HepG2 (cell line): ENCODE data around the gene PSD4. TPM values are rescaled to one million over a fixed set of nuclear protein-coding genes. Genes with fewer than 3 reads are reported as not detected.
A peak's percentile ranks its signal among the peaks of the same experiment; 100 is the strongest.

ENCODE experiments used
- AFF4 ChIP-seq: sonication (generic); formaldehyde crosslinking; IDR thresholded peaks from 2 replicates; pipeline ENCODE4 v1.4.0; 2020; ENCODE audit warnings: missing genetic modification reagents
- ARID5B ChIP-seq: IDR thresholded peaks from 2 replicates; pipeline ENCODE4 v1.4.0; 2020; ENCODE audit warnings: mild to moderate bottlenecking, missing genetic modification reagents
- BCL3 ChIP-seq: sonication (generic); formaldehyde crosslinking; IDR thresholded peaks from 2 replicates; pipeline ENCODE4 v1.5.1; 2020; ENCODE audit warnings: mild to moderate bottlenecking, missing genetic modification reagents, moderate library complexity
- MAX ChIP-seq: IDR thresholded peaks from 2 replicates; pipeline ENCODE4 v1.6.1; 2012; ENCODE audit warnings: inconsistent platforms
- MTA3 ChIP-seq: sonication (generic); formaldehyde crosslinking; IDR thresholded peaks from 2 replicates; pipeline ENCODE4 v1.4.0; 2020; ENCODE audit warnings: missing genetic modification reagents
- NFATC3 ChIP-seq: sonication (generic); formaldehyde crosslinking; IDR thresholded peaks from 2 replicates; pipeline ENCODE4 v1.5.1; 2020; ENCODE audit warnings: mild to moderate bottlenecking, missing genetic modification reagents
- SNAPC5 ChIP-seq: sonication (generic); formaldehyde crosslinking; IDR thresholded peaks from 2 replicates; pipeline ENCODE4 v1.8.1; 2023; ENCODE audit warnings: mild to moderate bottlenecking, missing genetic modification reagents, borderline replicate concordance
- ZC3H13 ChIP-seq: sonication (generic); formaldehyde crosslinking; IDR thresholded peaks from 2 replicates; pipeline ENCODE4 v1.8.1; 2023; ENCODE audit warnings: mild to moderate bottlenecking, missing genetic modification reagents, moderate library complexity
- ZFX ChIP-seq: sonication (generic); formaldehyde crosslinking; IDR thresholded peaks from 2 replicates; pipeline ENCODE4 v1.4.0; 2020; ENCODE audit warnings: mild to moderate bottlenecking, low read depth, missing genetic modification reagents, moderate library complexity
- ZNF383 ChIP-seq: sonication (generic); formaldehyde crosslinking; IDR thresholded peaks from 2 replicates; pipeline ENCODE4 v1.4.0; 2020; ENCODE audit warnings: missing genetic modification reagents, mild to moderate bottlenecking, borderline replicate concordance
- ZNF619 ChIP-seq: sonication (generic); formaldehyde crosslinking; IDR thresholded peaks from 2 replicates; pipeline ENCODE4 v1.4.0; 2020; ENCODE audit warnings: mild to moderate bottlenecking, missing genetic modification reagents
- ZNF678 ChIP-seq: sonication (generic); formaldehyde crosslinking; IDR thresholded peaks from 2 replicates; pipeline ENCODE4 v1.4.0; 2020; ENCODE audit warnings: mild to moderate bottlenecking, missing genetic modification reagents
- ZNF788 ChIP-seq: sonication (generic); formaldehyde crosslinking; IDR thresholded peaks from 2 replicates; pipeline ENCODE4 v1.5.0; 2020; ENCODE audit warnings: mild to moderate bottlenecking, missing genetic modification reagents, borderline replicate concordance
- ZSCAN9 ChIP-seq: IDR thresholded peaks from 2 replicates; pipeline ENCODE4 v1.6.1; 2016; ENCODE audit warnings: borderline replicate concordance
- polyA plus RNA-seq, 8 experiments: library from polyadenylated mRNA; depleted of rRNA in 3 of 8; stranded (reverse) in 7 of 8; unstranded in 1 of 8; fragments of >200 nt; fragmentation: Illumina TruSeq in 4 of 8; extraction: Trizol in 4 of 8; gene quantifications; 2 replicates each; pipeline versions ENCODE4 v1.2.1 to v1.2.3, GENCODE V29; 2011 to 2016; ENCODE audit warnings: low read depth in 4 of 8, missing spikeins in 1 of 8, mixed read lengths in 1 of 8; ENCODE audit not compliant: insufficient read depth in 1 of 8
- total RNA-seq, 5 experiments: library from RNA; depleted of rRNA; stranded (reverse); fragments of >200 nt; fragmentation: Illumina TruSeq; extraction: Trizol; gene quantifications; 2 replicates each; pipeline ENCODE4 v1.2.3, GENCODE V29; 2016; ENCODE audit warnings: low read depth in 1 of 5
- TF ChIP-seq, protein P1 (sequence below): sonication (generic); formaldehyde crosslinking; IDR thresholded peaks from 2 replicates; pipeline ENCODE4 v1.4.0; 2020; ENCODE audit warnings: missing genetic modification reagents

Gene PSD4
- total and polyA plus RNA-seq, 2 of the 13 experiments (the other 11 are each of a cell fraction or from before 2014, with no cell fraction given): 5.8 to 9.4 TPM

DNA sequence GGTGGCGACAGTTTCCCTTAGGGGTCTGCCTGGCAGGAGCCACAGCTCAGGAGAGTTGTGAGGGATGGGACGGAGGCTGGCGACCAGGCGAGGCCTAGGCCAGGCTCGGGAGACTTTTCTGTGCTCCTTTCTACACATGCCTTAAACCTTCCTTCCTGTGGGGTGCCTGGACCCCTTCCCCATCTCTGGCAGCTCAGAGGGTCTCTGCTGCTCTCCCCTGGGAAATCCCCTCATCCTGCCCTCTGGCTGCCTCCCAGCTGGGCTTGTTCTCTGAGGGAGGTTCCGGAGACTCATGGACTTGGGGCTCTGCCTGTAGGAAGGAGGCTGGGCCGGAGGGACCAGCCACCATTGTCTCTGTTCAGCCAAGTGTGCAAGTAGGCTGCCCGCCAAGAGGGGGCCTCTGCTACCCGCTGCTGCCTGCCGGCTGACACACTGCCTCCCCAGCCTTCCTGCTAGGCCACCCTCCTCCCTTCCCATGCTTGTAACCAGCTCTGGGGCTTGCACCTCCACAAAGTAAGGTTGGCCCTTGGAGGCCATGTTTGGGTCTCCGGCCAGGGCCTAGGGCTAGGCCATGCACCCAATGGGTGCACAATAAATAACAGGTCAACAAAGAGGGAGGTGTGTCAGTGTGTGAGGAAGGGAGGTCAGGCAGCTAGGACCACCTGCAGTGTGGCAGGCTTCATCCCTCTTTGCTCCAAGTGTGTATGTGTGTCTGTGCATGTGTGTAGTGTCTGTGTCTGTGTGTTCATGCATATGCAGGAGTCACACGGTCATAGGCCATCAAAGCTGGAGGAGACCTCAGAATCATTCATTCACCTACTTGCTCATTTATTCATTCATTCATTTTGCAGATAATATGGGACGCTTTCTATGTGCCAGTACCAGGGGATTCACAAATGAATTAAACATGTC, 28.8 kb downstream of the PSD4 start (continued):
- TF ChIP-seq AFF4 (CRISPR knock-in tag): no peak
- TF ChIP-seq NFATC3 (CRISPR knock-in tag): no peak
- TF ChIP-seq ZNF383 (CRISPR knock-in tag): no peak
- no peak for TF ChIP-seq ZNF678
- peak; percentile 79; the same call in 1 of the 2 replicates for TF ChIP-seq ZC3H13 (CRISPR knock-in tag)
- TF ChIP-seq SNAPC5: no peak
- no peak for TF ChIP-seq MTA3 (CRISPR knock-in tag)
- TF ChIP-seq ZFX: 0 out of 2 replicates have a peak, but pooled peaks have one; percentile 12
- no peak for TF ChIP-seq ARID5B (CRISPR knock-in tag)
- TF ChIP-seq, protein P1, sequence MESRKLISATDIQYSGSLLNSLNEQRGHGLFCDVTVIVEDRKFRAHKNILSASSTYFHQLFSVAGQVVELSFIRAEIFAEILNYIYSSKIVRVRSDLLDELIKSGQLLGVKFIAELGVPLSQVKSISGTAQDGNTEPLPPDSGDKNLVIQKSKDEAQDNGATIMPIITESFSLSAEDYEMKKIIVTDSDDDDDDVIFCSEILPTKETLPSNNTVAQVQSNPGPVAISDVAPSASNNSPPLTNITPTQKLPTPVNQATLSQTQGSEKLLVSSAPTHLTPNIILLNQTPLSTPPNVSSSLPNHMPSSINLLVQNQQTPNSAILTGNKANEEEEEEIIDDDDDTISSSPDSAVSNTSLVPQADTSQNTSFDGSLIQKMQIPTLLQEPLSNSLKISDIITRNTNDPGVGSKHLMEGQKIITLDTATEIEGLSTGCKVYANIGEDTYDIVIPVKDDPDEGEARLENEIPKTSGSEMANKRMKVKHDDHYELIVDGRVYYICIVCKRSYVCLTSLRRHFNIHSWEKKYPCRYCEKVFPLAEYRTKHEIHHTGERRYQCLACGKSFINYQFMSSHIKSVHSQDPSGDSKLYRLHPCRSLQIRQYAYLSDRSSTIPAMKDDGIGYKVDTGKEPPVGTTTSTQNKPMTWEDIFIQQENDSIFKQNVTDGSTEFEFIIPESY (CRISPR knock-in tag): 0 out of 2 replicates have a peak, but pooled peaks have one; percentile 20
- no peak for TF ChIP-seq ZSCAN9 (CRISPR knock-in tag)
- no peak for TF ChIP-seq ZNF788 (CRISPR knock-in tag)
- TF ChIP-seq MAX: no peak
- no peak for TF ChIP-seq ZNF619 (CRISPR knock-in tag)
- no peak for TF ChIP-seq BCL3 (CRISPR knock-in tag)
